HL-60 (cell line): ENCODE data around the gene CHI3L2.

Source experiments
- DNase-seq, 2 experiments: peaks; one replicate each; pipeline ENCODE4 v3.0.0-alpha.2; 2010 to 2020; ENCODE audit warnings: low read depth in 1 of 2, low spot score in 1 of 2
- H3K27ac ChIP-seq: fragments of 250-450 bp; sonication (Bioruptor Pico); replicated peaks from 2 replicates; pipeline ENCODE4 v1.5.1; 2020; ENCODE audit warnings: mild to moderate bottlenecking, moderate library complexity
- H3K27me3 ChIP-seq: fragments of 250-450 bp; sonication (Bioruptor Pico); 2 replicates; pipeline ENCODE4 v1.5.1; 2021; ENCODE audit warnings: mild to moderate bottlenecking, moderate library complexity; ENCODE audit not compliant: insufficient read depth, poor library complexity, severe bottlenecking
- H3K4me3 ChIP-seq: replicated peaks from 2 replicates; pipeline ENCODE4 v1.5.1; 2011; ENCODE audit warnings: mild to moderate bottlenecking, control low read depth, low read length; ENCODE audit not compliant: insufficient read depth
- GABPA ChIP-seq: IDR thresholded peaks from 2 replicates; pipeline ENCODE4 v1.6.1; 2012; ENCODE audit warnings: low read depth
- POLR2AphosphoS5 ChIP-seq: IDR thresholded peaks from 2 replicates; pipeline ENCODE4 v1.6.1; 2012; ENCODE audit warnings: low read depth
- SPI1 ChIP-seq: IDR thresholded peaks from 2 replicates; pipeline ENCODE4 v1.6.1; 2012; ENCODE audit warnings: low read depth, mild to moderate bottlenecking, borderline replicate concordance
- TF ChIP-seq, protein P1 (sequence below): IDR thresholded peaks from one replicate; pipeline ENCODE4 v1.5.1; 2011; ENCODE audit warnings: low read length, control low read depth, inconsistent platforms; ENCODE audit not compliant: insufficient read depth
- TF ChIP-seq, protein P2 (sequence below): IDR thresholded peaks from 2 replicates; pipeline ENCODE4 v1.6.1; 2012; ENCODE audit warnings: low read depth; ENCODE audit not compliant: insufficient replicate concordance

The CHI3L2 gene

GRCh38 chr1:111196213-111196612 lies 31.3 kb upstream of the CHI3L2 start:
- Histone ChIP-seq H3K27me3 (no peaks in the 10 kb centered on the region), H3K27ac (no peak overlapping the region), H3K4me3 (no peak overlapping the region)
- DNase-seq, result no peak
- no peak for TF ChIP-seq GABPA
- TF ChIP-seq, protein P1, sequence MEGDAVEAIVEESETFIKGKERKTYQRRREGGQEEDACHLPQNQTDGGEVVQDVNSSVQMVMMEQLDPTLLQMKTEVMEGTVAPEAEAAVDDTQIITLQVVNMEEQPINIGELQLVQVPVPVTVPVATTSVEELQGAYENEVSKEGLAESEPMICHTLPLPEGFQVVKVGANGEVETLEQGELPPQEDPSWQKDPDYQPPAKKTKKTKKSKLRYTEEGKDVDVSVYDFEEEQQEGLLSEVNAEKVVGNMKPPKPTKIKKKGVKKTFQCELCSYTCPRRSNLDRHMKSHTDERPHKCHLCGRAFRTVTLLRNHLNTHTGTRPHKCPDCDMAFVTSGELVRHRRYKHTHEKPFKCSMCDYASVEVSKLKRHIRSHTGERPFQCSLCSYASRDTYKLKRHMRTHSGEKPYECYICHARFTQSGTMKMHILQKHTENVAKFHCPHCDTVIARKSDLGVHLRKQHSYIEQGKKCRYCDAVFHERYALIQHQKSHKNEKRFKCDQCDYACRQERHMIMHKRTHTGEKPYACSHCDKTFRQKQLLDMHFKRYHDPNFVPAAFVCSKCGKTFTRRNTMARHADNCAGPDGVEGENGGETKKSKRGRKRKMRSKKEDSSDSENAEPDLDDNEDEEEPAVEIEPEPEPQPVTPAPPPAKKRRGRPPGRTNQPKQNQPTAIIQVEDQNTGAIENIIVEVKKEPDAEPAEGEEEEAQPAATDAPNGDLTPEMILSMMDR, result no peak
- no peak for TF ChIP-seq SPI1
- TF ChIP-seq, protein P2, sequence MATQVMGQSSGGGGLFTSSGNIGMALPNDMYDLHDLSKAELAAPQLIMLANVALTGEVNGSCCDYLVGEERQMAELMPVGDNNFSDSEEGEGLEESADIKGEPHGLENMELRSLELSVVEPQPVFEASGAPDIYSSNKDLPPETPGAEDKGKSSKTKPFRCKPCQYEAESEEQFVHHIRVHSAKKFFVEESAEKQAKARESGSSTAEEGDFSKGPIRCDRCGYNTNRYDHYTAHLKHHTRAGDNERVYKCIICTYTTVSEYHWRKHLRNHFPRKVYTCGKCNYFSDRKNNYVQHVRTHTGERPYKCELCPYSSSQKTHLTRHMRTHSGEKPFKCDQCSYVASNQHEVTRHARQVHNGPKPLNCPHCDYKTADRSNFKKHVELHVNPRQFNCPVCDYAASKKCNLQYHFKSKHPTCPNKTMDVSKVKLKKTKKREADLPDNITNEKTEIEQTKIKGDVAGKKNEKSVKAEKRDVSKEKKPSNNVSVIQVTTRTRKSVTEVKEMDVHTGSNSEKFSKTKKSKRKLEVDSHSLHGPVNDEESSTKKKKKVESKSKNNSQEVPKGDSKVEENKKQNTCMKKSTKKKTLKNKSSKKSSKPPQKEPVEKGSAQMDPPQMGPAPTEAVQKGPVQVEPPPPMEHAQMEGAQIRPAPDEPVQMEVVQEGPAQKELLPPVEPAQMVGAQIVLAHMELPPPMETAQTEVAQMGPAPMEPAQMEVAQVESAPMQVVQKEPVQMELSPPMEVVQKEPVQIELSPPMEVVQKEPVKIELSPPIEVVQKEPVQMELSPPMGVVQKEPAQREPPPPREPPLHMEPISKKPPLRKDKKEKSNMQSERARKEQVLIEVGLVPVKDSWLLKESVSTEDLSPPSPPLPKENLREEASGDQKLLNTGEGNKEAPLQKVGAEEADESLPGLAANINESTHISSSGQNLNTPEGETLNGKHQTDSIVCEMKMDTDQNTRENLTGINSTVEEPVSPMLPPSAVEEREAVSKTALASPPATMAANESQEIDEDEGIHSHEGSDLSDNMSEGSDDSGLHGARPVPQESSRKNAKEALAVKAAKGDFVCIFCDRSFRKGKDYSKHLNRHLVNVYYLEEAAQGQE, result no peak
- no peak for TF ChIP-seq POLR2AphosphoS5

GRCh38 chr1:111197598-111198284 lies 29.8 kb upstream of the CHI3L2 start:
- DNase-seq, result peak in 1 of 2 experiments; percentile 62
- H3K4me3 ChIP-seq, result no peak overlapping the region
- H3K27ac ChIP-seq, result no peak overlapping the region
- TF ChIP-seq SPI1 (no peak), GABPA (no peak)
- TF ChIP-seq, protein P1, result no peak
- no peaks in the 10 kb centered on the region for H3K27me3 ChIP-seq

- Histone ChIP-seq H3K27me3 (no peaks in the 10 kb centered on the region), H3K4me3 (no peak overlapping the region), H3K27ac (peak overlapping the region; percentile 67; the same call in 1 of the 2 replicates)
- no peak for DNase-seq
- no peak for TF ChIP-seq POLR2AphosphoS5
- no peak for TF ChIP-seq GABPA
- TF ChIP-seq, protein P1, result no peak
- TF ChIP-seq SPI1, result no peak
- TF ChIP-seq, protein P2, result no peak
Measured at GRCh38 chr1:111198836-111199235, 28.7 kb upstream of the CHI3L2 start.

DNA sequence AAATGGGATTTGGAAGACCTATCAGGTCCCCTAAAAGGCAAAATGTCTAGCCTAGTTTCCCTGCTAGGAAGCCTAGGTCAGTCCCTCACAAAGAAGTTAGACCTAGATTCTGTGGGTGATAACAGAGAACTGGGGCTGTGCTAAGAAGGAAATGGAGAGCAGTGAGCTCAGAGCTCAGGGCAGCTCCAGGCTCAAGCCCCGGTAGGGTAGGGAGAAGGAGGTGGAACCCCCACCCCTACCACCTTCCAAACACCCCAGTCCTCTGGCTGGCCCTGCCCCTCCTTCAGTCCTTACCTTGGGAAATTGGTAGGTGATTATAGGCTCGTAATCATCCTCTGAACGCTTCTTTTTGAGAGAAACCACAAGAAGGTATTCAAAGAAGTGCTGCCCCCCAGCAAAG lies 28.2 kb upstream of the CHI3L2 start:
- TF ChIP-seq POLR2AphosphoS5 (no peak), SPI1 (no peak), GABPA (no peak)
- TF ChIP-seq, protein P1, result no peak
- TF ChIP-seq, protein P2, result no peak
- no peak for DNase-seq
- peak overlapping the region; percentile 67 for H3K27ac ChIP-seq
- H3K4me3 ChIP-seq, result no peak overlapping the region
- no peaks in the 10 kb centered on the region for H3K27me3 ChIP-seq
